IMR-90 (cell line): ENCODE data around the gene KMT2D. TPM values are rescaled to one million over a fixed set of nuclear protein-coding genes. Genes with fewer than 3 reads are reported as not detected.

Experiments
- ATAC-seq: fragments of 200-7000 bp; cut with Tn5 transposase; 2 replicates; pipeline ENCODE4 v1.9.1; 2020; ENCODE audit warnings: low read depth, mild to moderate bottlenecking, moderate library complexity
- BruUV-seq: library from RNA; stranded (reverse); fragments of 400-500 nt; replicated peaks from 2 replicates; lab custom pipeline; 2021; lab: Mats Ljungman, UMichigan
- CTCF ChIA-PET: fragments of 300-600 bp; formaldehyde crosslinking; extraction: SDS; loops from one replicate; lab custom pipeline; 2021; ENCODE audit warnings: antibody characterized with exemption; lab: Yijun Ruan, JAX
- POLR2A ChIA-PET: fragments of 300-600 bp; sonication (Branson Sonifier 250); formaldehyde crosslinking; loops from one replicate; lab custom pipeline; 2022; ENCODE audit warnings: antibody characterized with exemption; ENCODE audit not compliant: unreplicated experiment; lab: Charles Lee
- DNase-seq: peaks from one replicate; pipeline ENCODE4 v3.0.0; 2013
- H2AFZ ChIP-seq: replicated peaks from 2 replicates; pipeline ENCODE3; 2013; ENCODE audit warnings: low read length, mild to moderate bottlenecking; ENCODE audit not compliant: poor library complexity
- H2AK5ac ChIP-seq: 2 replicates; pipeline ENCODE4 v1.6.1; 2013; ENCODE audit warnings: low read depth, low read length, inconsistent platforms
- H2AK9ac ChIP-seq: replicated peaks from 2 replicates; pipeline ENCODE3; 2013; ENCODE audit warnings: mild to moderate bottlenecking, low read depth, low read length, moderate library complexity; ENCODE audit not compliant: poor library complexity
- H2BK120ac ChIP-seq: 2 replicates; pipeline ENCODE4 v1.6.1; 2013; ENCODE audit warnings: low read depth, low read length, inconsistent platforms
- H2BK15ac ChIP-seq: 3 replicates; pipeline ENCODE4 v1.6.1; 2013; ENCODE audit warnings: low read depth, low read length, inconsistent platforms
- H2BK20ac ChIP-seq: 2 replicates; pipeline ENCODE4 v1.6.1; 2013; ENCODE audit warnings: low read depth, mild to moderate bottlenecking, inconsistent platforms, low read length, moderate library complexity
- H2BK5ac ChIP-seq: 2 replicates; pipeline ENCODE4 v1.6.1; 2013; ENCODE audit warnings: mild to moderate bottlenecking, low read depth, low read length, inconsistent platforms; ENCODE audit not compliant: poor library complexity, severe bottlenecking
- H3K14ac ChIP-seq: replicated peaks from 2 replicates; pipeline ENCODE4 v1.6.1; 2013; ENCODE audit warnings: low read depth, low read length, inconsistent platforms
- H3K18ac ChIP-seq: 2 replicates; pipeline ENCODE4 v1.6.1; 2013; ENCODE audit warnings: low read depth, low read length, control low read depth
- H3K23ac ChIP-seq: 2 replicates; pipeline ENCODE4 v1.6.1; 2013; ENCODE audit warnings: low read depth, low read length, inconsistent platforms
- H3K27ac ChIP-seq: 2 replicates; pipeline ENCODE4 v1.5.1; 2013; ENCODE audit warnings: mild to moderate bottlenecking, control low read depth, low read length; ENCODE audit not compliant: insufficient read depth
- H3K27me3 ChIP-seq: 2 replicates; pipeline ENCODE4 v1.6.1; 2013; ENCODE audit warnings: low read length; ENCODE audit not compliant: control insufficient read depth, insufficient read depth
- H3K36me3 ChIP-seq: 2 replicates; pipeline ENCODE4 v1.6.1; 2013; ENCODE audit warnings: low read length, mixed read lengths; ENCODE audit not compliant: control insufficient read depth, insufficient read depth
- H3K4ac ChIP-seq: 2 replicates; pipeline ENCODE4 v1.6.1; 2013; ENCODE audit warnings: low read depth, low read length, inconsistent platforms
- H3K4me1 ChIP-seq: 2 replicates; pipeline ENCODE4 v1.6.1; 2013; ENCODE audit warnings: low read length, mixed read lengths; ENCODE audit not compliant: control insufficient read depth, insufficient read depth
- H3K4me2 ChIP-seq: 2 replicates; pipeline ENCODE4 v1.6.1; 2013; ENCODE audit warnings: low read depth, mild to moderate bottlenecking, control low read depth, low read length, moderate library complexity
- H3K4me3 ChIP-seq: 2 replicates; pipeline ENCODE4 v1.5.1; 2013; ENCODE audit warnings: low read depth, mild to moderate bottlenecking, control low read depth, low read length, moderate library complexity; ENCODE audit not compliant: insufficient read depth
- H3K56ac ChIP-seq: 2 replicates; pipeline ENCODE4 v1.6.1; 2013; ENCODE audit warnings: low read length, inconsistent platforms; ENCODE audit not compliant: insufficient read depth; ENCODE audit errors: extremely low read depth
- H3K79me1 ChIP-seq, 2 experiments: 2 replicates each; pipeline ENCODE4 v1.6.1; 2013; ENCODE audit warnings: low read length in 2 of 2, inconsistent platforms in 1 of 2, low read depth in 1 of 2
- H3K9ac ChIP-seq: 2 replicates; pipeline ENCODE4 v1.6.1; 2013; ENCODE audit warnings: low read depth, low read length, control low read depth
- H3K9me1 ChIP-seq: 2 replicates; pipeline ENCODE4 v1.6.1; 2013; ENCODE audit warnings: low read length, inconsistent platforms; ENCODE audit not compliant: insufficient read depth
- H3K9me3 ChIP-seq: 2 replicates; pipeline ENCODE4 v1.6.1; 2013; ENCODE audit warnings: low read length; ENCODE audit not compliant: control insufficient read depth, insufficient read depth
- H4K20me1 ChIP-seq: 2 replicates; pipeline ENCODE4 v1.6.1; 2013; ENCODE audit warnings: low read length, inconsistent platforms; ENCODE audit not compliant: insufficient read depth
- H4K5ac ChIP-seq: 2 replicates; pipeline ENCODE4 v1.6.1; 2013; ENCODE audit warnings: mild to moderate bottlenecking, low read depth, low read length, control low read depth
- H4K8ac ChIP-seq, 2 experiments: 2 replicates each; pipeline ENCODE4 v1.6.1; 2013; ENCODE audit warnings: low read depth in 2 of 2, low read length in 2 of 2, control low read depth in 1 of 2, inconsistent platforms in 1 of 2
- H4K91ac ChIP-seq: 2 replicates; pipeline ENCODE4 v1.6.1; 2013; ENCODE audit warnings: low read depth, low read length, inconsistent platforms; ENCODE audit not compliant: insufficient read depth
- BHLHE40 ChIP-seq: fragments of 150-350 bp; IDR thresholded peaks from 2 replicates; pipeline ENCODE4 v1.6.1; 2016; ENCODE audit warnings: mild to moderate bottlenecking, low read depth, low read length
- CEBPB ChIP-seq: IDR thresholded peaks from 2 replicates; pipeline ENCODE4 v1.6.1; 2012; ENCODE audit warnings: low read depth, low read length, improper control_type of control experiment
- CHD1 ChIP-seq: IDR thresholded peaks from 2 replicates; pipeline ENCODE4 v1.6.1; 2012; ENCODE audit warnings: low read depth, low read length, improper control_type of control experiment
- FOS ChIP-seq: fragments of 150-350 bp; IDR thresholded peaks from 2 replicates; pipeline ENCODE4 v1.6.1; 2016; ENCODE audit warnings: low read depth, low read length
- MAZ ChIP-seq: IDR thresholded peaks from 2 replicates; pipeline ENCODE4 v1.6.1; 2012; ENCODE audit warnings: low read depth, mild to moderate bottlenecking, low read length, improper control_type of control experiment, moderate library complexity, borderline replicate concordance
- MXI1 ChIP-seq: IDR thresholded peaks from 2 replicates; pipeline ENCODE4 v1.6.1; 2012; ENCODE audit warnings: low read depth, mild to moderate bottlenecking, low read length, moderate library complexity, borderline replicate concordance
- NFE2L2 ChIP-seq: fragments of 150-350 bp; IDR thresholded peaks from 2 replicates; pipeline ENCODE4 v1.6.1; 2016; ENCODE audit warnings: low read depth, mild to moderate bottlenecking, low read length
- RAD21 ChIP-seq: IDR thresholded peaks from 2 replicates; pipeline ENCODE4 v1.6.1; 2012; ENCODE audit warnings: low read length, improper control_type of control experiment
- RCOR1 ChIP-seq: IDR thresholded peaks from 2 replicates; pipeline ENCODE4 v1.6.1; 2012; ENCODE audit warnings: mild to moderate bottlenecking, low read length, improper control_type of control experiment; ENCODE audit not compliant: insufficient replicate concordance
- RFX5 ChIP-seq: IDR thresholded peaks from 2 replicates; pipeline ENCODE4 v1.8.0; 2012; ENCODE audit warnings: low read depth, mild to moderate bottlenecking, low read length, moderate library complexity
- WGBS, 2 experiments: methylation state at CpG; one replicate each; pipeline versions ENCODE4 v1.1.5 to v1.1.7; 2013; ENCODE audit warnings: missing lambda C conversion rate in 2 of 2; ENCODE audit not compliant: insufficient read length in 1 of 2; ENCODE audit errors: extremely low coverage in 2 of 2; 5-methylcytosine and 5-hydroxymethylcytosine counted together
- dilution Hi-C: fragments of 300-500 bp; cut with HindIII; formaldehyde crosslinking; loops from one replicate; pipeline ENCODE4 v1.14.3; 2018; ENCODE audit warnings: low sequenced_read_pairs; ENCODE audit not compliant: unreplicated experiment
- in situ Hi-C: fragments of 300-500 bp; cut with MboI; formaldehyde crosslinking; loops from 3 replicates; pipeline ENCODE4 v1.14.3; 2019; ENCODE audit warnings: low sequenced_read_pairs, inconsistent platforms, mixed read lengths
- intact Hi-C: fragments of 100-400 bp; cut with micrococcal nuclease; formaldehyde crosslinking; loops from 2 replicates; pipeline ENCODE4 v1.10.0; 2022
- polyA plus RNA-seq, 3 experiments: library from polyadenylated mRNA; depleted of rRNA; stranded (reverse); fragments of >200 nt; gene quantifications; 2 replicates each; pipeline ENCODE4 v1.2.3, GENCODE V29; 2012; ENCODE audit warnings: low replicate concordance in 1 of 3
- total RNA-seq: library from RNA; depleted of rRNA; stranded (reverse); fragments of >200 nt; gene quantifications from 2 replicates; pipeline ENCODE4 v1.2.3, GENCODE V29; 2012
- TF ChIP-seq, protein P1 (sequence below): fragments of 150-350 bp; IDR thresholded peaks from 2 replicates; pipeline ENCODE4 v1.6.1; 2017; ENCODE audit warnings: mild to moderate bottlenecking, antibody characterized with exemption, low read length, low read depth

Gene KMT2D
- total and polyA plus RNA-seq, 2 of the 4 experiments (the other 2 are of a cell fraction) = 6.6 to 25.2 TPM

DNA sequence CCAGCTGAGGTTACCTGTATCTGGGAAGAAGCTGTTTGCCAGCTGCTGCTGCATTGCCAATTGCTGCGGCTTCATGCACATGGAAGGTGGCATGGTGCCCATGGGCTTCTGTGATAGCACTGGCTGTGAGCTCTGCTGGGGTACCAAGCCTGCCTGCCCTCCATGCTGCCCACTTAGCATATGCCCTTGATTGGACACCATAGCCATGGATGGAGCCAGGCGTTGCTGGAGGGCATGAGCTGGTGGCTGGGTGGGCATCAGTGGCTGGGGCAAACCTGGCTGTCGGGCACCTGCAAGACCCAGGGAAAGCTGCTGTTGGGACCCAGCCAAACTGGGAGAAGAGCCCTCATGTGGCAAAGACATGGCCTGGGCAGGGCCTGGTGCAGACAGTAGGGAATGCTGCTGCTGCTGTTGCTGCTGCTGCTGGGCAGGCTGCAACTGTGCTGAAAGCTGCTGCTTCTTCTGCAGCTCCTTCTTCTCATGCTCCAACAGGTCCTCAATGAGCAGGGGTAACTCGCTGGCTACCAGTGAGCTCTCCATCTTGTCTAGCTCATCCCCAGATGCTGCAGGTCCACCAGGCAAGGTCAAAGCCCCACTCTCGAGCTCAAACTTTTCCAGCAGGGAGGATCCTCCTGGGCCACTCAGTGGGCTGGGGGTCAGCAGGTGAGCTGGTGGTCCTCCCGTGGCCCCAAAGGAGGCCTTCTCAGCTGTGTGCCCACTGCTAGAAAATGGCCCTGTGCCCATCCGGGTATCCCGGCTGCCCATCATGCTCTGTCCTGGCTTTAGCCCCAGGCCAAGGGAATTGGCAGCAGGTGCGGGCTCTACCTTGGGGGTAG is 23.3 kb downstream of the KMT2D start:
- no peak overlapping the region for H2AK9ac ChIP-seq
- H3K14ac ChIP-seq = no peak overlapping the region
- H2AFZ ChIP-seq = no peak overlapping the region
- H3K79me1 ChIP-seq = peaks cover 20 to 33% of the 10 kb centered on the region in 2 experiments
- WGBS, 2 experiments = 100% methylated on average over 4 of the region's 9 CpGs; no CpG with 5 or more reads in 1 of the 2 experiments
- no TSS peak for BruUV-seq
- DNase-seq (no peak), ATAC-seq (no peak)
- H3K27me3 ChIP-seq = no peaks in the 10 kb centered on the region
- no peak overlapping the region for H2BK5ac ChIP-seq
- H3K56ac ChIP-seq = no peak overlapping the region
- H2AK5ac ChIP-seq = no peak overlapping the region
- H4K20me1 ChIP-seq = peaks cover 12% of the 10 kb centered on the region; the same call in 1 of the 2 replicates
- TF ChIP-seq RFX5 (no peak), CEBPB (no peak), RCOR1 (no peak), MAZ (no peak), RAD21 (no peak), CHD1 (no peak), BHLHE40 (no peak), MXI1 (no peak), FOS (no peak), NFE2L2 (no peak)
- TF ChIP-seq, protein P1, sequence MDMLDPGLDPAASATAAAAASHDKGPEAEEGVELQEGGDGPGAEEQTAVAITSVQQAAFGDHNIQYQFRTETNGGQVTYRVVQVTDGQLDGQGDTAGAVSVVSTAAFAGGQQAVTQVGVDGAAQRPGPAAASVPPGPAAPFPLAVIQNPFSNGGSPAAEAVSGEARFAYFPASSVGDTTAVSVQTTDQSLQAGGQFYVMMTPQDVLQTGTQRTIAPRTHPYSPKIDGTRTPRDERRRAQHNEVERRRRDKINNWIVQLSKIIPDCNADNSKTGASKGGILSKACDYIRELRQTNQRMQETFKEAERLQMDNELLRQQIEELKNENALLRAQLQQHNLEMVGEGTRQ = no peak
- no peak overlapping the region for H4K8ac ChIP-seq
- H3K18ac ChIP-seq = no peak overlapping the region
- H3K9me3 ChIP-seq = no peaks in the 10 kb centered on the region
- H2BK120ac ChIP-seq = no peak overlapping the region
- no peak overlapping the region for H3K9ac ChIP-seq
- POLR2A ChIA-PET = interaction anchor here (0.6 kb wide), 1 partner anchor 150 kb away, joined by 5 read pairs; no protein-coding TSS in a partner anchor
- no peak overlapping the region for H3K4ac ChIP-seq
- CTCF ChIA-PET = no interaction called here
- intact Hi-C loops = no loop called here
- no peak overlapping the region for H3K4me2 ChIP-seq
- dilution Hi-C loops = no loop called here
- H3K9me1 ChIP-seq = no peaks in the 10 kb centered on the region
- peaks cover 86% of the 10 kb centered on the region for H3K36me3 ChIP-seq
- H4K91ac ChIP-seq = no peak overlapping the region
- H2BK20ac ChIP-seq = no peak overlapping the region
- in situ Hi-C loops = no loop called here
- no peaks in the 10 kb centered on the region for H3K4me1 ChIP-seq
- H3K27ac ChIP-seq = no peak overlapping the region
- no peak overlapping the region for H3K23ac ChIP-seq
- H4K5ac ChIP-seq = no peak overlapping the region
- no peak overlapping the region for H3K4me3 ChIP-seq
- H2BK15ac ChIP-seq = no peak overlapping the region
